Aorta (tissue), 5 donors: Measurements from ENCODE around the gene GRK2. TPM values are rescaled to one million over a fixed set of nuclear protein-coding genes. Genes with fewer than 3 reads are reported as not detected.
"Not testable (repeated sequence)": the region's sequence is repeated elsewhere in the genome, so short reads cannot be mapped to it uniquely, and the experiment has no call there.

Source experiments
- ATAC-seq: fragments of 200-7000 bp; cut with Tn5 transposase; one replicate; pipeline ENCODE4 v1.9.1; 2022; ENCODE audit warnings: moderate library complexity; ENCODE audit not compliant: low FRiP score
- DNase-seq, 2 donors: peaks; one replicate each; pipeline ENCODE4 v3.0.0-alpha.2; 2020
- H3K27ac ChIP-seq, 2 donors: one replicate each; pipeline ENCODE4 v1.5.1; 2013; ENCODE audit warnings: low read length in 2 of 2, mild to moderate bottlenecking in 2 of 2, moderate library complexity in 2 of 2, control low read depth in 1 of 2, inconsistent platforms in 1 of 2, low read depth in 1 of 2
- H3K27me3 ChIP-seq, 2 donors: one replicate each; pipeline ENCODE4 v1.6.1; 2013; ENCODE audit warnings: control low read depth in 1 of 2, low read length in 1 of 2, mild to moderate bottlenecking in 1 of 2, moderate library complexity in 1 of 2; ENCODE audit not compliant: insufficient read depth in 2 of 2, control insufficient read depth in 1 of 2
- H3K36me3 ChIP-seq, 2 donors: one replicate each; pipeline ENCODE4 v1.6.1; 2013; ENCODE audit warnings: control low read depth in 1 of 2, low read length in 1 of 2, mild to moderate bottlenecking in 1 of 2; ENCODE audit not compliant: insufficient read depth in 2 of 2, control insufficient read depth in 1 of 2
- H3K4me1 ChIP-seq, 2 donors: one replicate each; pipeline ENCODE4 v1.6.1; 2013; ENCODE audit warnings: low read length in 2 of 2, control low read depth in 1 of 2, mild to moderate bottlenecking in 1 of 2, moderate library complexity in 1 of 2; ENCODE audit not compliant: insufficient read depth in 2 of 2, control insufficient read depth in 1 of 2
- H3K4me3 ChIP-seq, 2 donors: one replicate each; pipeline ENCODE4 v1.5.1; 2013; ENCODE audit warnings: low read length in 2 of 2, control low read depth in 1 of 2, mild to moderate bottlenecking in 1 of 2
- H3K9me3 ChIP-seq: one replicate; pipeline ENCODE4 v1.6.1; 2013; ENCODE audit warnings: mild to moderate bottlenecking, low read length; ENCODE audit not compliant: control insufficient read depth
- WGBS, 2 donors: extraction: QIAGEN DNeasy Blood & Tissue Kit; methylation state at CpG; one replicate each; pipeline ENCODE4 v1.1.7; 2013; 5-methylcytosine and 5-hydroxymethylcytosine counted together
- intact Hi-C, 2 donors: fragments of 100-400 bp; cut with DNase I; formaldehyde crosslinking; loops; one replicate each; pipeline versions ENCODE4 v1.14.2 to v1.15.0; 2022
- polyA plus RNA-seq, 2 donors: library from polyadenylated mRNA; stranded (reverse); fragments of 200-250 nt; gene quantifications; one replicate each; pipeline ENCODE4 v1.2.3, GENCODE V29; 2013
- total RNA-seq, 2 donors: library from RNA; stranded (reverse); fragmentation: NEBNext Ultra II Directional; extraction: Animal tissue kit (Norgen Biotek cat#: 25700); gene quantifications; one replicate each; pipeline ENCODE4 v1.2.1, GENCODE V29; 2021
- donor health status: healthy with polysubstance abuse.
- donor health status: Bipolar disorder and iron deficiency.
- donor health status: DM: no; HTN: no; CAD: no.
- donor health status: DM: no; HTN: no; CAD: no.
- donor health status: DM: yes; HTN: yes; CAD: no.

Gene GRK2
- total and polyA plus RNA-seq, 4 donors = 29.3 to 77.6 (median 53.7) TPM

GRCh38 chr11:67312187-67313021, 46.1 kb downstream of the GRK2 start:
- no peak for DNase-seq
- no peak for ATAC-seq
- WGBS, 2 donors = 80% methylated on average over 22 of the region's 22 CpGs
- H3K27me3 ChIP-seq = no peaks in the 10 kb centered on the region
- intact Hi-C loops = no loop called here
- H3K27ac ChIP-seq = no peak overlapping the region
- H3K36me3 ChIP-seq = no peaks in the 10 kb centered on the region
- H3K9me3 ChIP-seq = no peaks in the 10 kb centered on the region
- H3K4me3 ChIP-seq = no peak overlapping the region
- H3K4me1 ChIP-seq = no peaks in the 10 kb centered on the region

DNA sequence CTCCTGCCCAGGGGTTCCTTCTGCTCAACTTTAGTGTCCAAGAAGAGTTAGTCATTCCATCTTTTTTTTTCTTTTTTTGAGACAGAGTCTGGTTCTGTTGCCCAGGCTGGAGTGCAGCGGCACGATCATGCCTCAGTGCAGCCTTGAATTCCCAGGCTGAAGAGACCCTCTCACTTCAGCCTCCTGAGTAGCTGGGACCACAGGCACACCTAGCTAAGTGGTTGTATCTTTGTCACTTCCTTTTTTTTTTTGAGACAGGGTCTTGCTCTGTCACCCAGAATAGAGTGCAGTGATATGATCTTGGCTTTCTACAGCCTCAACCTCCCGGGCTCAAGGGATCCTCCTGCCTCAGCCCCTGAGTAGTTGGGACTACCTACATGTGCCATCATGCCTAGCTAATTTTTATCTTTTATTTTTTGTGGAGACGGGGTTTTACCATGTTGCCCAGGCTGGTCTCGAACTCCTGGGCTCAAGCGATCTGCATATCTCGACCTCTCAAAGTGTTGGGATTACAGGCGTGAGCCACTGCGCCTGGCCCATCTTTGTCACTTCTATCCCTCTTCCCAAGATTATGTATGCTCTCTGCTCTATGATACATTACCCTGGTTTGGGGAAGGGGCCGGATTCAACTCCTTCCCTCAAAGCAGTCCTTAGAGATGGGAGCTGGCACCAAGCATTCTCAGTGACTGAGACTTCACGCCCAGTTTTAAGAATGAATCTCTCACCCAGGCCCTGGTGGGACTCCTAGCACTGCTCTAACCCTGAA, 47.0 kb downstream of the GRK2 start:
- H3K27me3 ChIP-seq = no peaks in the 10 kb centered on the region
- H3K27ac ChIP-seq = no peak overlapping the region
- H3K4me3 ChIP-seq = no peak overlapping the region
- no peaks in the 10 kb centered on the region for H3K4me1 ChIP-seq
- WGBS, 2 donors = 83 to 84% methylated on average over 11 of the region's 11 CpGs
- DNase-seq (no peak), ATAC-seq (no peak)
- no peaks in the 10 kb centered on the region for H3K9me3 ChIP-seq
- no peaks in the 10 kb centered on the region for H3K36me3 ChIP-seq
- intact Hi-C loops = no loop called here

GRCh38 chr11:67314218-67314617, 47.9 kb downstream of the GRK2 start:
- intact Hi-C loops = no loop called here
- Histone ChIP-seq H3K4me1 (no peaks in the 10 kb centered on the region), H3K36me3 (no peaks in the 10 kb centered on the region), H3K27me3 (no peaks in the 10 kb centered on the region), H3K4me3 (no peak overlapping the region), H3K9me3 (no peaks in the 10 kb centered on the region), H3K27ac (no peak overlapping the region)
- DNase-seq = no peak
- 84 to 86% methylated on average over 2 of the region's 2 CpGs for WGBS, 2 donors
- no peak for ATAC-seq

- no peaks in the 10 kb centered on the region for H3K36me3 ChIP-seq
- H3K4me3 ChIP-seq = no peak overlapping the region
- DNase-seq (no peak), ATAC-seq (no peak)
- H3K9me3 ChIP-seq = no peaks in the 10 kb centered on the region
- 72% methylated on average over 9 of the region's 9 CpGs for WGBS, 2 donors
- H3K4me1 ChIP-seq = no peaks in the 10 kb centered on the region
- H3K27ac ChIP-seq = no peak overlapping the region
- intact Hi-C loops = loop anchor here in 1 of 2 donors (5.0 kb wide), 1 partner anchor 233 kb away; no protein-coding TSS in a partner anchor
- H3K27me3 ChIP-seq = no peaks in the 10 kb centered on the region
These were observed 49.1 kb downstream of the GRK2 start for GRCh38 chr11:67315325-67315909.

GRCh38 chr11:67316882-67317204, 50.6 kb downstream of the GRK2 start:
- 0% methylated on average over 9 to 10 of the region's 10 CpGs for WGBS, 2 donors
- H3K27ac ChIP-seq = peak overlapping the region in 1 of 2 donors; percentile 64
- H3K27me3 ChIP-seq = no peaks in the 10 kb centered on the region
- DNase-seq = no peak
- H3K9me3 ChIP-seq = no peaks in the 10 kb centered on the region
- H3K4me1 ChIP-seq = no peaks in the 10 kb centered on the region
- no peak for ATAC-seq
- peak overlapping the region; percentile 42 to 67 for H3K4me3 ChIP-seq
- no peaks in the 10 kb centered on the region for H3K36me3 ChIP-seq
- intact Hi-C loops = loop anchor here (1.0 to 5.0 kb wide), 3 partner anchors 51 to 235 kb away; partner anchors contain the start of gene GRK2 (in 1 of the 2)

GRCh38 chr11:67317205-67317887, 51.1 kb downstream of the GRK2 start:
- Histone ChIP-seq H3K27ac (peak overlapping the region in 1 of 2 donors; percentile 64), H3K36me3 (no peaks in the 10 kb centered on the region), H3K4me3 (peak overlapping the region; percentile 45 to 67), H3K4me1 (no peaks in the 10 kb centered on the region), H3K27me3 (no peaks in the 10 kb centered on the region), H3K9me3 (no peaks in the 10 kb centered on the region)
- DNase-seq (peak; percentile 97 to 99), ATAC-seq (peak; percentile 97)
- intact Hi-C loops = loop anchor here (1.0 to 5.0 kb wide), 3 partner anchors 51 to 235 kb away; partner anchors contain the start of gene GRK2 (in 1 of the 2)
- WGBS, 2 donors = 0 to 1% methylated on average over 50 to 55 of the region's 55 CpGs

GRCh38 chr11:67317888-67318555, 51.7 kb downstream of the GRK2 start:
- ATAC-seq = peak; percentile 24
- Histone ChIP-seq H3K27me3 (no peaks in the 10 kb centered on the region), H3K9me3 (no peaks in the 10 kb centered on the region), H3K4me3 (peak overlapping the region; percentile 45 to 64), H3K4me1 (no peaks in the 10 kb centered on the region), H3K36me3 (no peaks in the 10 kb centered on the region), H3K27ac (no peak overlapping the region)
- no peak for DNase-seq
- intact Hi-C loops = loop anchor here (1.0 to 5.0 kb wide), 3 partner anchors 52 to 236 kb away; partner anchors contain the start of gene GRK2 (in 1 of the 2)
- WGBS, 2 donors = 0 to 1% methylated on average over 45 to 53 of the region's 53 CpGs

- intact Hi-C loops = loop anchor here in 1 of 2 donors (5.0 kb wide), 1 partner anchor 237 kb away; no protein-coding TSS in a partner anchor
- not testable (repeated sequence) for H3K4me3 ChIP-seq, H3K36me3 ChIP-seq, H3K27ac ChIP-seq, ATAC-seq, DNase-seq, H3K27me3 ChIP-seq, H3K9me3 ChIP-seq, H3K4me1 ChIP-seq
- WGBS, 2 donors = 90 to 93% methylated on average over 12 of the region's 12 CpGs
These were observed 52.6 kb downstream of the GRK2 start for GRCh38 chr11:67318876-67319275.
